Upper lobe of left lung (tissue), 6 donors: ENCODE data around the gene MIA. TPM values are rescaled to one million over a fixed set of nuclear protein-coding genes. Genes with fewer than 3 reads are reported as not detected.

Source experiments
- ATAC-seq, 2 donors: fragments of 200-7000 bp; cut with Tn5 transposase; one replicate each; pipeline ENCODE4 v1.9.1; 2022; ENCODE audit warnings: mild to moderate bottlenecking in 2 of 2, moderate library complexity in 2 of 2; ENCODE audit not compliant: low FRiP score in 2 of 2
- DNase-seq, 2 donors: peaks; one replicate each; pipeline ENCODE4 v3.0.0-alpha.2; 2019 to 2020
- H3K27ac ChIP-seq, 4 donors: fragments of 200-600 bp; sonication (generic); one replicate each; pipeline ENCODE4 v1.5.1; 2016 to 2019
- H3K27me3 ChIP-seq, 4 donors: fragments of 200-600 bp; sonication (generic); one replicate each; pipeline ENCODE4 v1.5.1; 2017 to 2019
- H3K36me3 ChIP-seq, 4 donors: fragments of 200-600 bp; sonication (generic); one replicate each; pipeline ENCODE4 v1.5.1; 2016 to 2019
- H3K4me1 ChIP-seq, 4 donors: fragments of 200-600 bp; sonication (generic); one replicate each; pipeline ENCODE4 v1.5.1; 2018 to 2019
- H3K4me3 ChIP-seq, 4 donors: fragments of 200-600 bp; sonication (generic); one replicate each; pipeline ENCODE4 v1.5.1; 2017 to 2019; ENCODE audit warnings: mild to moderate bottlenecking in 2 of 4, moderate library complexity in 1 of 4
- H3K9me3 ChIP-seq, 4 donors: fragments of 200-600 bp; sonication (generic); one replicate each; pipeline ENCODE4 v1.5.1; 2018 to 2019
- EP300 ChIP-seq, 4 donors: sonication (generic); formaldehyde crosslinking; IDR thresholded peaks; one replicate each; pipeline ENCODE4 v1.5.1; 2017; ENCODE audit warnings: antibody characterized with exemption in 4 of 4, control low read depth in 2 of 4
- POLR2A ChIP-seq, 4 donors: fragments of 450-650 bp; IDR thresholded peaks; one replicate each; pipeline ENCODE4 v1.5.1; 2016 to 2017; ENCODE audit warnings: antibody characterized with exemption in 4 of 4, mild to moderate bottlenecking in 2 of 4
- POLR2AphosphoS5 ChIP-seq, 2 donors: sonication (generic); formaldehyde crosslinking; IDR thresholded peaks; one replicate each; pipeline ENCODE4 v1.5.1; 2017; ENCODE audit warnings: antibody characterized with exemption in 2 of 2
- WGBS, 2 donors: methylation state at CpG; one replicate each; pipeline ENCODE4 v1.1.5; 2017 to 2018; 5-methylcytosine and 5-hydroxymethylcytosine counted together
- total RNA-seq, 6 donors: library from RNA; depleted of rRNA in 4 of 6; stranded (reverse); fragments of >200 nt in 4 of 6; gene quantifications; one replicate each; pipeline versions ENCODE4 v1.1.0 to v1.2.1, GENCODE V29; 2016 to 2021
- TF ChIP-seq, protein P1 (sequence below), 6 experiments: fragments of 450-650 bp in 4 of 6; fragments of 200-600 bp in 2 of 6; sonication (generic) in 2 of 6; IDR thresholded peaks; one replicate each; pipeline ENCODE4 v1.5.1; 2016 to 2019; ENCODE audit warnings: antibody characterized with exemption in 6 of 6
- donor health status: DM: no; HTN: no; CAD: no; lungs with moderate emphysema.
- donor health status: DM: no; HTN: yes; CAD: no; lungs with severe emphysema.

MIA gene
- total RNA-seq, 6 donors from 2014 or later, result 1.2 to 5.2 (median 2.1) TPM; not detected in 3

DNA sequence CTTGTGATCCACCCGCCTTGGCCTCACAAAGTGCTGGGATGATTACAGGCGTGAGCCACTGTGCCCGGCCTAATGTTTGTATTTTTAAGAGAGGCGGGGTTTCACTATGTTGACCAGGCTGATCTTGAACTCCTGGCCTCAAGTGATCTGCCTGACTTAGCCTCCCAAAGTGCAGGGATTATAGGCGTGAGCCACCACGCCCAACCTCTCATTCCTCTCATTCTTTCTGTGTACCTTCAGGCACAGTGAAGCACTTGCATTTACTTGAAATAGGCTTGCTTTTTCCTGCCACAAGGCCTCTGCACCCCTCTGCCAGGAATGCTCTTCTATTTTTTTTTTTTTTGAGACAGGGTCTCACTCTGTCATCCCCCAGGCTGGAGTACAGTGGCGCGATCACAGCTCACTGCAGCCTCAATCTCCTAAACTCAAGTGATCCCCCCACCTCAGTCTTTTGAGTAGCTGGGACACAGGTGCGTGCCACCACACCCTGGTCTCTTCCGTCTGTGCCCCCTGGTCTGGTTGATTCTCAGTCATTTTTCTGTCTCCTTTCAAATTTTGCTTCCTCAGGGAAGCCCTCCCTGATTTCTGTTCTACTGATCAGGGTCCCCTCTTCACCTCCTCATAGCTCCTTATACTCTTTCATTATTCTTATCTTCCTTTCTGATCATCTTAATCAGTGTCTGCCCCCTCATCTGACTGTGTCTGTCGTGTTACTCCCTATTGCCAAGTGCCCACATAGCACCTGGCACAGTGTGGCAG lies 40.1 kb upstream of the MIA start:
- Histone ChIP-seq H3K4me3 (no peak overlapping the region), H3K9me3 (no peaks in the 10 kb centered on the region), H3K4me1 (peaks cover 0 to 9% (median 5%) of the 10 kb centered on the region in 4 donors), H3K27me3 (no peaks in the 10 kb centered on the region), H3K27ac (peak overlapping the region; percentile 44 to 75 (median 62)), H3K36me3 (peaks cover 52 to 100% (median 96%) of the 10 kb centered on the region in 4 donors)
- 88 to 90% methylated on average over 11 of the region's 11 CpGs for WGBS, 2 donors
- TF ChIP-seq POLR2A (IDR thresholded peaks at IDR 0.05) (no peak), POLR2AphosphoS5 (IDR thresholded peaks at IDR 0.05) (no peak), EP300 (IDR thresholded peaks at IDR 0.05) (no peak)
- TF ChIP-seq, protein P1, sequence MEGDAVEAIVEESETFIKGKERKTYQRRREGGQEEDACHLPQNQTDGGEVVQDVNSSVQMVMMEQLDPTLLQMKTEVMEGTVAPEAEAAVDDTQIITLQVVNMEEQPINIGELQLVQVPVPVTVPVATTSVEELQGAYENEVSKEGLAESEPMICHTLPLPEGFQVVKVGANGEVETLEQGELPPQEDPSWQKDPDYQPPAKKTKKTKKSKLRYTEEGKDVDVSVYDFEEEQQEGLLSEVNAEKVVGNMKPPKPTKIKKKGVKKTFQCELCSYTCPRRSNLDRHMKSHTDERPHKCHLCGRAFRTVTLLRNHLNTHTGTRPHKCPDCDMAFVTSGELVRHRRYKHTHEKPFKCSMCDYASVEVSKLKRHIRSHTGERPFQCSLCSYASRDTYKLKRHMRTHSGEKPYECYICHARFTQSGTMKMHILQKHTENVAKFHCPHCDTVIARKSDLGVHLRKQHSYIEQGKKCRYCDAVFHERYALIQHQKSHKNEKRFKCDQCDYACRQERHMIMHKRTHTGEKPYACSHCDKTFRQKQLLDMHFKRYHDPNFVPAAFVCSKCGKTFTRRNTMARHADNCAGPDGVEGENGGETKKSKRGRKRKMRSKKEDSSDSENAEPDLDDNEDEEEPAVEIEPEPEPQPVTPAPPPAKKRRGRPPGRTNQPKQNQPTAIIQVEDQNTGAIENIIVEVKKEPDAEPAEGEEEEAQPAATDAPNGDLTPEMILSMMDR (IDR thresholded peaks at IDR 0.05), result no peak
- ATAC-seq (peak in 1 of 2 donors; percentile 62), DNase-seq (peak in 1 of 2 donors; percentile 64)

DNA sequence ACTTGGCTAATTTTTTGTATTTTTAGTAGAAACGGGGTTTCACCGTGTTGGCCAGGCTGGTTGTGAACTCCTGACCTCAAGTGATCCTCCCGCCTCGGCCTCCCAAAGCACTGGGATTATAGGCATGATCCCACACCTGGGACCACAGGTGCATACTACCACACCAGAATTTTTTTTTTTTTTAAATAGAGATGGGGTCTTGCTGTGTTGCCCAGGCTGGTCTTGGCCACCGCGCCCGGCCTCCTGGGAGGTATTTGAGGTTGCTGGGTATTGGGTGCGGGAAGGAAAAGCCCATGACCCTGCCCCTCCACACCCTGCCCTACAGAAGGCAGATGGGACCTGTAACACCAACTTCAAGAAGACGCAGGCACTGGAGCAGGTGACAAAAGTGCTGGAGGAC lies 38.7 kb upstream of the MIA start:
- Histone ChIP-seq H3K4me3 (no peak overlapping the region), H3K4me1 (peaks cover 3 to 9% (median 5%) of the 10 kb centered on the region in 4 donors), H3K27me3 (no peaks in the 10 kb centered on the region), H3K36me3 (peaks cover 44 to 98% (median 87%) of the 10 kb centered on the region in 4 donors), H3K27ac (peak overlapping the region in 2 of 4 donors; percentile 4 to 59), H3K9me3 (no peaks in the 10 kb centered on the region)
- DNase-seq (no peak), ATAC-seq (no peak)
- TF ChIP-seq EP300 (IDR thresholded peaks at IDR 0.05) (no peak), POLR2AphosphoS5 (IDR thresholded peaks at IDR 0.05) (no peak), POLR2A (IDR thresholded peaks at IDR 0.05) (no peak)
- TF ChIP-seq, protein P1 (IDR thresholded peaks at IDR 0.05), result no peak
- WGBS, 2 donors, result 86 to 96% methylated on average over 9 of the region's 9 CpGs

DNA sequence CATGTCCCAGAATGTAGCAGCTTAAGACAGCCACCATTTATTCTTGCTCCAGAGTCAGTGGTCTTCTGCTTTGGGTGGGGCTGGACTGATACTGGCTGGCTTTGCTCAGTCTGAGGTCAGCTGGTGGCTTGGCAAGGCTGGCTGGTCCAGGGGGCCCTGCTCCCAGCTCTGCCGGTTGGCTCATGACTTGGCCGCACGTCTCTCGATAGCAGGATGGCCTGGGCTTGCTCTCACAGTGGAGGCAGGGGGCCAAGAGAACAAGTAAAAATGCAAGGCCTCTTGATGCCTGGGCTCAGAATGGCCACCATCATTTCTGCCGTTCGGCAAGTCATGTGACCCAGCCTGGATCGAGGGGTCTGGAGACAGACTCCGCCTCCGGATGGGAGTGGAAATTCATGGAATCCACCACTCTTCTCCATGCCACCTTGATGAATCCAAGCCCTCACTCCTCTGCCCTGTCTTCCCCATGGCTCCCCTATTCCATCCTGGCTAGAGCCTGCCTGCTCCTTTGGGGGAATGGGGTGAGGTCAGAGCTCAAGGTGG lies 38.1 kb upstream of the MIA start:
- Histone ChIP-seq H3K36me3 (peaks cover 41 to 96% (median 82%) of the 10 kb centered on the region in 4 donors), H3K27ac (peak overlapping the region in 2 of 4 donors; percentile 4 to 59), H3K4me3 (no peak overlapping the region), H3K4me1 (peaks cover 3 to 9% (median 5%) of the 10 kb centered on the region in 4 donors), H3K9me3 (no peaks in the 10 kb centered on the region), H3K27me3 (no peaks in the 10 kb centered on the region)
- 93% methylated on average over 5 to 9 of the region's 9 CpGs for WGBS, 2 donors
- TF ChIP-seq POLR2A (IDR thresholded peaks at IDR 0.05) (no peak), POLR2AphosphoS5 (IDR thresholded peaks at IDR 0.05) (no peak), EP300 (IDR thresholded peaks at IDR 0.05) (no peak)
- TF ChIP-seq, protein P1 (IDR thresholded peaks at IDR 0.05), result no peak
- DNase-seq (peak in 1 of 2 donors; percentile 42), ATAC-seq (no peak)

DNA sequence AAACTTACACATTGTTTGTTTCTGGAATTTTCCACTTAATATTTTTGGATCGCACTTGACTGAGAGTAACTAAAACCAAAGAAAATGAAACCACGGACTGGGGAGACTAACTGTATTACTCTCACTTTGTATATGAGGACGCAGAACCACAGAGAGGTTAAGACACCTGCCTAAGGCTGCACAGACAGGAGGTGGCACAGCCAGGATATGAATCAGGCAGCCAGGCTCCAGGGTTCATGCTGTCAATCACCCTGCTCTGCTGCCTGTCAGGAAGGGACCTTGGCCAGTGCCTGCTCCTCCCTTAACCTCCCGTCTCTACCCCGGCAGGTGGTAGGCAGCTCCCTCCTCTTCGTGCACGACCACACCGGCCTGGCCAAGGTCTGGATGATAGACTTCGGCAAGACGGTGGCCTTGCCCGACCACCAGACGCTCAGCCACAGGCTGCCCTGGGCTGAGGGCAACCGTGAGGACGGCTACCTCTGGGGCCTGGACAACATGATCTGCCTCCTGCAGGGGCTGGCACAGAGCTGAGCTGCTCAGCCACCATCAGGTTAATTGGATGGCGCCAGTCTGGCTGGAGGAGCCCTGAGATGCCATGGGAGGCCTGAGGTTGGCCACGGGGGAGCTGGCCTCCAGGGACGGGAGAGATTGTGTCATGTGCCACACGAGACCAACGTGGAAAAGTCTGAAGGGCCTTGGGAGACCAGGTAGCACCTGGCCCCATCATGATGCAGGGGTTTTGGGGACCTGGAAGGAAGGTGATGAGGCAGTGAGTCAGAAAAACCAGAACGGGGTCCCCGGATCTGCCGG lies 36.1 kb upstream of the MIA start:
- WGBS, 2 donors, result 86 to 87% methylated on average over 17 to 22 of the region's 22 CpGs
- TF ChIP-seq EP300 (IDR thresholded peaks at IDR 0.05), result no peak
- no peak for TF ChIP-seq POLR2A (IDR thresholded peaks at IDR 0.05)
- TF ChIP-seq, protein P1 (IDR thresholded peaks at IDR 0.05), result no peak
- no peak for TF ChIP-seq POLR2AphosphoS5 (IDR thresholded peaks at IDR 0.05)
- DNase-seq (peak in 1 of 2 donors; percentile 75), ATAC-seq (no peak)
- H3K4me3 ChIP-seq, result no peak overlapping the region
- peaks cover 26 to 79% (median 67%) of the 10 kb centered on the region in 4 donors for H3K36me3 ChIP-seq
- no peaks in the 10 kb centered on the region for H3K9me3 ChIP-seq
- no peaks in the 10 kb centered on the region for H3K27me3 ChIP-seq
- H3K27ac ChIP-seq, result peak overlapping the region; percentile 41 to 70 (median 54)
- H3K4me1 ChIP-seq, result peaks cover 3 to 12% (median 6%) of the 10 kb centered on the region in 4 donors
